ENCODE data around the gene TNK2. TPM values are rescaled to one million over a fixed set of nuclear protein-coding genes. Genes with fewer than 3 reads are reported as not detected.

TNK2 gene
- total and polyA plus RNA-seq, 2 donors (not counting 1 experiment from before 2014, with no cell fraction given) = 131 to 198 TPM

DNA sequence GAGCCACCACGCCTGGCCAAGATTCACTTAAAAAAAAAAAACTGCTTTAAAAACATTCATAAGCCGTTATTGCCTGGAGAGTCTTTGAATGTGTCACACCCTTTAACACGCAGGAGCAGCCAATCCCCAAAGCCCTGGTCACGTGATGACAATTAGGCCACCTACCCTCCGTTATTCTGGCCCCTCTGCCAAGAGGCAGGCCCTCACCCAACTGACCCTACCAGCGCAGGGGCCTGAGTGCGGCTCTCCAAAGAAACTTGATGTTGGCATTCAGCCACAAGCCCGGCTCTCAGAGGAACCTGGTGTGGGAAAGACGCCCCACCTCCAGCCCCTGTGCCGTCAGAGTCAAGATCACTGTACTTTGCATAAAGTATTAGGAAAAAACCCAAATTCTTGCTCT is 85.1 kb downstream of the TNK2 start:
- no peaks in the 10 kb centered on the region for H3K79me2 ChIP-seq (ENCODE audit: control insufficient read depth, insufficient read depth, low read length)
- ATAC-seq (ENCODE audit: low read depth) = no peak
- H3K4me3 ChIP-seq (ENCODE audit: control extremely low read depth in 1 of 5, extremely low read depth in 1 of 5, insufficient read depth in 1 of 5, low read depth in 2 of 5, low read length in 4 of 5) = no peak overlapping the region
- TF ChIP-seq, protein P1, sequence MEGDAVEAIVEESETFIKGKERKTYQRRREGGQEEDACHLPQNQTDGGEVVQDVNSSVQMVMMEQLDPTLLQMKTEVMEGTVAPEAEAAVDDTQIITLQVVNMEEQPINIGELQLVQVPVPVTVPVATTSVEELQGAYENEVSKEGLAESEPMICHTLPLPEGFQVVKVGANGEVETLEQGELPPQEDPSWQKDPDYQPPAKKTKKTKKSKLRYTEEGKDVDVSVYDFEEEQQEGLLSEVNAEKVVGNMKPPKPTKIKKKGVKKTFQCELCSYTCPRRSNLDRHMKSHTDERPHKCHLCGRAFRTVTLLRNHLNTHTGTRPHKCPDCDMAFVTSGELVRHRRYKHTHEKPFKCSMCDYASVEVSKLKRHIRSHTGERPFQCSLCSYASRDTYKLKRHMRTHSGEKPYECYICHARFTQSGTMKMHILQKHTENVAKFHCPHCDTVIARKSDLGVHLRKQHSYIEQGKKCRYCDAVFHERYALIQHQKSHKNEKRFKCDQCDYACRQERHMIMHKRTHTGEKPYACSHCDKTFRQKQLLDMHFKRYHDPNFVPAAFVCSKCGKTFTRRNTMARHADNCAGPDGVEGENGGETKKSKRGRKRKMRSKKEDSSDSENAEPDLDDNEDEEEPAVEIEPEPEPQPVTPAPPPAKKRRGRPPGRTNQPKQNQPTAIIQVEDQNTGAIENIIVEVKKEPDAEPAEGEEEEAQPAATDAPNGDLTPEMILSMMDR (IDR thresholded peaks at IDR 0.05) = no peak
- TF ChIP-seq EZH2 (IDR thresholded peaks at IDR 0.05; ENCODE audit: borderline replicate concordance, insufficient read depth, low read depth, low read length, poor library complexity, severe bottlenecking) = no peak
- Mint-ChIP-seq H3K4me1 (no peaks in the 10 kb centered on the region), H3K27me3 (peaks cover 9% of the 10 kb centered on the region), H3K4me3 (no peak overlapping the region), H3K9me3 (ENCODE audit: insufficient read depth) (no peaks in the 10 kb centered on the region), H3K27ac (no peak overlapping the region)
- no peaks in the 10 kb centered on the region for H3K4me1 ChIP-seq (ENCODE audit: control insufficient read depth in 2 of 2, insufficient read depth in 2 of 2, low read length in 2 of 2)
- no peak overlapping the region for H3K4me2 ChIP-seq (replicated peaks; ENCODE audit: low read depth, low read length, poor library complexity, severe bottlenecking)
- no peak overlapping the region for H3K27ac ChIP-seq (ENCODE audit: low read length in 2 of 2)
- POLR2A ChIA-PET = no interaction called here
- H3K9ac ChIP-seq (ENCODE audit: low read length) = no peak overlapping the region
- no peaks in the 10 kb centered on the region for H3K36me3 ChIP-seq (replicated peaks in 1 of 2; ENCODE audit: control extremely low read depth in 1 of 2, control insufficient read depth in 1 of 2, extremely low read depth in 1 of 2, insufficient read depth in 2 of 2, low read length in 1 of 2)
- peaks cover 0 to 4% (median 2%) of the 10 kb centered on the region in 4 experiments for H3K27me3 ChIP-seq (replicated peaks in 1 of 4; ENCODE audit: control extremely low read depth in 1 of 4, control insufficient read depth in 3 of 4, insufficient read depth in 4 of 4, low read length in 3 of 4)
- H3K9me3 ChIP-seq (ENCODE audit: control extremely low read depth in 1 of 3, control insufficient read depth in 2 of 3, insufficient read depth in 1 of 3, low read length in 2 of 3) = no peaks in the 10 kb centered on the region
- CTCF ChIA-PET = no interaction called here
- H4K20me1 ChIP-seq (ENCODE audit: control insufficient read depth, insufficient read depth, low read length, poor library complexity, severe bottlenecking) = no peaks in the 10 kb centered on the region
- intact Hi-C loops (cut with micrococcal nuclease) = no loop called here
- no peak overlapping the region for H2AFZ ChIP-seq (ENCODE audit: insufficient read depth, low read depth, low read length, poor library complexity, severe bottlenecking)
- no peak for DNase-seq
- 61% methylated on average over 8 of the region's 10 CpGs for WGBS (ENCODE audit: insufficient coverage)

DNA sequence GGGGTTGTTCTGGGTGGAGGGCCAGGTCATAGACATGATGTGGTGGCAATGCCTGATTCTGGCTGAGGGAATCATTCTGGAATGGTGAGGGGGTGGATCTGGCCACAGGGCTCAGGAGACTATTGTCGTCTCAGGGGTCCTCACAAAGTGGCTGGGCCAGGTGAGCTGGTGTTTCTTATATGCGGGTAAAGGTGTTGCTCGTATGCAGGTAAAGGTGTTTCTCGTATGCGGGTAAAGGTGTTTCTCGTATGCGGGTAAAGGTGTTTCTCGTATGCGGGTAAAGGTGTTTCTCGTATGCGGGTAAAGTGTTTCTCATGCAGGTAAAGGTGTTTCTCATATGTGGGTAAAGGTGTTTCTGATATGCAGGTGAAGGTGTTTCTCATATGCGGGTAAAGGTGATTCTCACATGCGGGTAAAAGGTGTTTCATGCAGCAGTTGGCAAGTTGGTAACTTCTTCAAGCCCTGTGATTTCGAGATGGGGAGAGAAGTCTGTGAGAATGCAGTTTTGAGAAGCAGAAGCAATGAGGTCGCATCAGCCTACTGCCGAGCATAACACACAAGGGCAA is 86.1 kb downstream of the TNK2 start:
- Histone ChIP-seq H2AFZ (ENCODE audit: insufficient read depth, low read depth, low read length, poor library complexity, severe bottlenecking) (no peak overlapping the region), H3K4me1 (ENCODE audit: control insufficient read depth in 2 of 2, insufficient read depth in 2 of 2, low read length in 2 of 2) (no peaks in the 10 kb centered on the region), H3K9ac (ENCODE audit: low read length) (no peak overlapping the region), H3K4me2 (replicated peaks; ENCODE audit: low read depth, low read length, poor library complexity, severe bottlenecking) (no peak overlapping the region), H3K27ac (ENCODE audit: low read length in 2 of 2) (no peak overlapping the region), H3K79me2 (ENCODE audit: control insufficient read depth, insufficient read depth, low read length) (no peaks in the 10 kb centered on the region), H3K36me3 (replicated peaks in 1 of 2; ENCODE audit: control extremely low read depth in 1 of 2, control insufficient read depth in 1 of 2, extremely low read depth in 1 of 2, insufficient read depth in 2 of 2, low read length in 1 of 2) (no peaks in the 10 kb centered on the region), H3K27me3 (replicated peaks in 1 of 4; ENCODE audit: control extremely low read depth in 1 of 4, control insufficient read depth in 3 of 4, insufficient read depth in 4 of 4, low read length in 3 of 4) (peaks cover 0 to 4% (median 2%) of the 10 kb centered on the region in 4 experiments), H3K4me3 (ENCODE audit: control extremely low read depth in 1 of 5, extremely low read depth in 1 of 5, insufficient read depth in 1 of 5, low read depth in 2 of 5, low read length in 4 of 5) (no peak overlapping the region), H3K9me3 (ENCODE audit: control extremely low read depth in 1 of 3, control insufficient read depth in 2 of 3, insufficient read depth in 1 of 3, low read length in 2 of 3) (no peaks in the 10 kb centered on the region), H4K20me1 (ENCODE audit: control insufficient read depth, insufficient read depth, low read length, poor library complexity, severe bottlenecking) (no peaks in the 10 kb centered on the region)
- CTCF ChIA-PET = interaction anchor here (0.6 kb wide), 1 partner anchor 1183 kb away, joined by 3 read pairs; no protein-coding TSS in a partner anchor
- Mint-ChIP-seq H3K9me3 (ENCODE audit: insufficient read depth) (no peaks in the 10 kb centered on the region), H3K4me3 (no peak overlapping the region), H3K4me1 (no peaks in the 10 kb centered on the region), H3K27ac (no peak overlapping the region), H3K27me3 (peaks cover 7% of the 10 kb centered on the region)
- intact Hi-C loops (cut with micrococcal nuclease) = no loop called here
- ATAC-seq (ENCODE audit: low read depth) = no peak
- 91% methylated on average over 14 of the region's 16 CpGs for WGBS (ENCODE audit: insufficient coverage)
- DNase-seq = no peak
- POLR2A ChIA-PET = no interaction called here
- no peak for TF ChIP-seq EZH2 (IDR thresholded peaks at IDR 0.05; ENCODE audit: borderline replicate concordance, insufficient read depth, low read depth, low read length, poor library complexity, severe bottlenecking)
- TF ChIP-seq, protein P1 (IDR thresholded peaks at IDR 0.05) = no peak
